HCT116 (cell line): Measurements from ENCODE around the gene PPP3CB. TPM values are rescaled to one million over a fixed set of nuclear protein-coding genes. Genes with fewer than 3 reads are reported as not detected.

Experiments
- ATAC-seq: fragments of 200-7000 bp; cut with Tn5 transposase; 2 replicates; pipeline ENCODE4 v1.9.1; 2020; ENCODE audit warnings: mild to moderate bottlenecking, moderate library complexity
- BruUV-seq: library from RNA; stranded (reverse); fragments of 400-500 nt; replicated peaks from 2 replicates; lab custom pipeline; 2021; lab: Mats Ljungman, UMichigan
- CTCF ChIA-PET: fragments of 300-600 bp; sonication (Branson Sonifier 250); formaldehyde crosslinking; loops from one replicate; lab custom pipeline; 2021; ENCODE audit warnings: antibody characterized with exemption; lab: Charles Lee
- POLR2A ChIA-PET: fragments of 300-600, 350-600 bp; sonication (Branson Sonifier 250); formaldehyde crosslinking; loops from one replicate; lab custom pipeline; 2021; ENCODE audit warnings: antibody characterized with exemption; lab: Charles Lee
- RAD21 ChIA-PET, 2 experiments: fragments of 300-600 bp; sonication (Branson Sonifier 250); formaldehyde crosslinking; loops; one replicate each; lab custom pipeline; 2023; ENCODE audit warnings: low total read pairs in 2 of 2; ENCODE audit not compliant: uncharacterized antibody in 2 of 2, unreplicated experiment in 2 of 2, low non-redundant PET in 1 of 2; lab: Charles Lee
- DNase-seq: peaks from one replicate; pipeline ENCODE4 v3.0.0-alpha.2; 2010; ENCODE audit warnings: low read depth, low spot score
- H2AFZ ChIP-seq: fragments of 200-600 bp; shearing (Covaris generic), sonication (generic); 2 replicates; pipeline ENCODE4 v1.6.1; 2017; ENCODE audit warnings: low read depth, mixed run types, mixed read lengths, antibody characterized with exemption, low read length; ENCODE audit not compliant: poor library complexity, severe bottlenecking
- H3K27ac ChIP-seq: 2 replicates; pipeline ENCODE4 v1.5.1; 2012; ENCODE audit warnings: low read depth, low read length
- H3K27me3 ChIP-seq: fragments of 200-600 bp; sonication (generic); 2 replicates; pipeline ENCODE4 v1.6.1; 2016; ENCODE audit warnings: mixed run types, low read length, mixed read lengths; ENCODE audit not compliant: insufficient read depth
- H3K36me3 ChIP-seq, 2 experiments: fragments of 200-500 bp in 1 of 2; fragments of 200-600 bp in 1 of 2; sonication (Bioruptor generic) in 1 of 2; sonication (generic) in 1 of 2; 2 replicates each; pipeline versions ENCODE4 v1.5.1 to v1.6.1; 2014 to 2016; ENCODE audit warnings: low read length in 2 of 2, inconsistent platforms in 1 of 2, mixed read lengths in 1 of 2, mixed run types in 1 of 2; ENCODE audit not compliant: insufficient read depth in 2 of 2, control insufficient read depth in 1 of 2
- H3K4me1 ChIP-seq, 2 experiments: fragments of 200-600 bp in 1 of 2; sonication (generic) in 1 of 2; 2 replicates each; pipeline versions ENCODE4 v1.5.1 to v1.6.1; 2012 to 2017; ENCODE audit warnings: low read length in 2 of 2, inconsistent platforms in 1 of 2, mild to moderate bottlenecking in 1 of 2, mixed read lengths in 1 of 2, mixed run types in 1 of 2, moderate library complexity in 1 of 2; ENCODE audit not compliant: insufficient read depth in 2 of 2, control insufficient read depth in 1 of 2
- H3K4me2 ChIP-seq: fragments of 200-600 bp; sonication (generic); 2 replicates; pipeline ENCODE4 v1.6.1; 2017; ENCODE audit warnings: mixed run types, low read length, mixed read lengths
- H3K4me3 ChIP-seq, 2 experiments: fragments of 200-600 bp in 1 of 2; sonication (generic) in 1 of 2; replicated peaks in 1 of 2; 2 replicates each; pipeline ENCODE4 v1.5.1; 2011 to 2016; ENCODE audit warnings: low read length in 2 of 2, control low read depth in 1 of 2, low read depth in 1 of 2, mild to moderate bottlenecking in 1 of 2, mixed read lengths in 1 of 2, mixed run types in 1 of 2
- H3K79me2 ChIP-seq: fragments of 200-600 bp; sonication (generic); 2 replicates; pipeline ENCODE4 v1.6.1; 2017; ENCODE audit warnings: mild to moderate bottlenecking, mixed run types, low read length, moderate library complexity, mixed read lengths; ENCODE audit not compliant: insufficient read depth
- H3K9ac ChIP-seq: fragments of 200-600 bp; sonication (generic); 2 replicates; pipeline ENCODE4 v1.6.1; 2016; ENCODE audit warnings: low read length, mixed read lengths
- H3K9me2 ChIP-seq: fragments of 200-600 bp; sonication (generic), shearing (Covaris generic); 2 replicates; pipeline ENCODE4 v1.6.1; 2017; ENCODE audit warnings: mixed run types, mild to moderate bottlenecking, moderate library complexity; ENCODE audit not compliant: insufficient read depth
- H3K9me3 ChIP-seq, 2 experiments: fragments of 200-500 bp in 1 of 2; fragments of 200-600 bp in 1 of 2; sonication (Bioruptor generic) in 1 of 2; sonication (generic) in 1 of 2; 2 replicates each; pipeline ENCODE4 v1.6.1; 2014 to 2017; ENCODE audit warnings: low read length in 2 of 2, mixed read lengths in 2 of 2, inconsistent platforms in 1 of 2, low read depth in 1 of 2, mild to moderate bottlenecking in 1 of 2, mixed run types in 1 of 2, moderate library complexity in 1 of 2; ENCODE audit not compliant: control insufficient read depth in 1 of 2, insufficient read depth in 1 of 2
- H4K20me1 ChIP-seq: fragments of 200-600 bp; sonication (generic), shearing (Covaris generic); 2 replicates; pipeline ENCODE4 v1.6.1; 2017; ENCODE audit warnings: mixed run types, mild to moderate bottlenecking, moderate library complexity; ENCODE audit not compliant: insufficient read depth
- ATF3 ChIP-seq: IDR thresholded peaks from 2 replicates; pipeline ENCODE4 v1.6.1; 2012
- CBX3 ChIP-seq: IDR thresholded peaks from 2 replicates; pipeline ENCODE4 v1.6.1; 2012; ENCODE audit warnings: low read depth
- CEBPB ChIP-seq: IDR thresholded peaks from 2 replicates; pipeline ENCODE4 v1.6.1; 2012; ENCODE audit warnings: low read depth
- CTCF ChIP-seq, 3 experiments: fragments of 200-600 bp in 1 of 3; sonication (generic) in 1 of 3; IDR thresholded peaks in 2 of 3; conservative IDR thresholded peaks in 1 of 3; 2 replicates each; pipeline ENCODE4 v1.5.1; 2012 to 2017; ENCODE audit warnings: low read depth in 2 of 3, low read length in 2 of 3, antibody characterized with exemption in 1 of 3, borderline replicate concordance in 1 of 3, control low read depth in 1 of 3, mild to moderate bottlenecking in 1 of 3, mixed read lengths in 1 of 3, mixed run types in 1 of 3, moderate library complexity in 1 of 3; ENCODE audit not compliant: insufficient read depth in 1 of 3
- ELF1 ChIP-seq: IDR thresholded peaks from 2 replicates; pipeline ENCODE4 v1.6.1; 2012; ENCODE audit warnings: low read depth, borderline replicate concordance
- EZH2phosphoT487 ChIP-seq: fragments of 200-600 bp; IDR thresholded peaks from 2 replicates; pipeline ENCODE4 v1.6.1; 2018; ENCODE audit warnings: antibody characterized with exemption, borderline replicate concordance
- FOSL1 ChIP-seq: IDR thresholded peaks from 2 replicates; pipeline ENCODE4 v1.6.1; 2012; ENCODE audit warnings: low read depth
- JUND ChIP-seq: IDR thresholded peaks from 2 replicates; pipeline ENCODE4 v1.6.1; 2012
- MAX ChIP-seq: IDR thresholded peaks from 2 replicates; pipeline ENCODE4 v1.6.1; 2012
- POLR2A ChIP-seq: IDR thresholded peaks from 2 replicates; pipeline ENCODE4 v1.7.0; 2011; ENCODE audit warnings: borderline replicate concordance; ENCODE audit not compliant: insufficient read depth, insufficient read length; ENCODE audit errors: extremely low read depth
- POLR2AphosphoS5 ChIP-seq: IDR thresholded peaks from 2 replicates; pipeline ENCODE4 v1.6.1; 2011; ENCODE audit warnings: mild to moderate bottlenecking, low read depth, low read length, moderate library complexity
- RAD21 ChIP-seq: IDR thresholded peaks from 2 replicates; pipeline ENCODE4 v1.6.1; 2012; ENCODE audit warnings: low read depth, mild to moderate bottlenecking
- REST ChIP-seq: IDR thresholded peaks from 2 replicates; pipeline ENCODE4 v1.6.1; 2012; ENCODE audit warnings: low read depth
- SIN3A ChIP-seq: IDR thresholded peaks from 2 replicates; pipeline ENCODE4 v1.6.1; 2012; ENCODE audit warnings: low read depth
- SP1 ChIP-seq: IDR thresholded peaks from 2 replicates; pipeline ENCODE4 v1.6.1; 2012; ENCODE audit warnings: low read depth
- SRF ChIP-seq: IDR thresholded peaks from 2 replicates; pipeline ENCODE4 v1.6.1; 2012; ENCODE audit warnings: low read depth
- YY1 ChIP-seq: IDR thresholded peaks from 2 replicates; pipeline ENCODE4 v1.6.1; 2011; ENCODE audit warnings: low read length, low read depth, moderate library complexity, mild to moderate bottlenecking; ENCODE audit not compliant: insufficient replicate concordance; ENCODE audit errors: extremely low read depth
- ZNF274 ChIP-seq: fragments of 200-500 bp; sonication (Bioruptor generic); IDR thresholded peaks from 2 replicates; pipeline ENCODE4 v1.6.1; 2014; ENCODE audit warnings: mild to moderate bottlenecking, low read depth, low read length, inconsistent platforms
- intact Hi-C: fragments of 100-400 bp; cut with micrococcal nuclease; formaldehyde crosslinking; loops from 2 replicates; pipeline ENCODE4 v1.10.0; 2022
- total RNA-seq: library from RNA; stranded (reverse); gene quantifications from one replicate; pipeline ENCODE4 v1.2.1, GENCODE V29; 2021; ENCODE audit not compliant: unreplicated experiment

Gene PPP3CB
- total RNA-seq, 1 experiment from 2014 or later = 32.0 TPM

GRCh38 chr10:73426318-73426717 is 69.5 kb downstream of the PPP3CB start:
- Histone ChIP-seq H3K4me3 (no peak overlapping the region), H2AFZ (no peak overlapping the region), H3K27ac (no peak overlapping the region), H3K4me1 (no peaks in the 10 kb centered on the region), H3K9ac (no peak overlapping the region), H3K9me3 (no peaks in the 10 kb centered on the region), H3K36me3 (peaks cover 2 to 4% of the 10 kb centered on the region in 2 experiments; a peak in 2 of 4 replicates), H3K4me2 (no peak overlapping the region), H3K9me2 (no peaks in the 10 kb centered on the region), H3K79me2 (no peaks in the 10 kb centered on the region), H4K20me1 (no peaks in the 10 kb centered on the region), H3K27me3 (no peaks in the 10 kb centered on the region)
- ATAC-seq (no peak), DNase-seq (no peak)
- no TSS peak for BruUV-seq
- ChIA-PET RAD21 (no interaction called here), POLR2A (no interaction called here), CTCF (no interaction called here)
- intact Hi-C loops = no loop called here
- TF ChIP-seq SRF (no peak), CTCF (IDR thresholded peaks at IDR 0.05 in 2 of 3, conservative IDR thresholded peaks at IDR 0.05 in 1 of 3; ENCODE audit: borderline replicate concordance in 1 of 3, insufficient read depth in 1 of 3, low read depth in 2 of 3, low read length in 2 of 3) (no peak), REST (no peak), ELF1 (no peak), YY1 (no peak), POLR2A (no peak), FOSL1 (no peak), JUND (no peak), SP1 (no peak), CEBPB (no peak), ZNF274 (no peak), MAX (no peak), EZH2phosphoT487 (no peak), POLR2AphosphoS5 (no peak), SIN3A (no peak), CBX3 (no peak), RAD21 (no peak), ATF3 (no peak)
